Natural killer cell (primary cell): Measurements from ENCODE around the gene BDH1. TPM values are rescaled to one million over a fixed set of nuclear protein-coding genes. Genes with fewer than 3 reads are reported as not detected.
"Not testable (repeated sequence)": the region's sequence is repeated elsewhere in the genome, so short reads cannot be mapped to it uniquely, and the experiment has no call there.

Experiments used
- ATAC-seq, 3 donors: fragments of 150-1000 bp in 2 of 3; fragments of 200-7000 bp in 1 of 3; cut with Tn5 transposase; 1 replicate in 1 of 3; 2 replicates in 2 of 3; pipeline ENCODE4 v1.10.0; 2021; ENCODE audit warnings: mild to moderate bottlenecking in 2 of 3, moderate library complexity in 2 of 3
- DNase-seq, 2 donors: peaks; one replicate each; pipeline versions ENCODE4 v3.0.0 to v3.0.0-alpha.2; 2013 to 2021; ENCODE audit warnings: mixed read lengths in 1 of 2
- H3K27ac ChIP-seq: one replicate; pipeline ENCODE4 v1.5.1; 2013; ENCODE audit warnings: mild to moderate bottlenecking, low read length
- H3K27me3 ChIP-seq: one replicate; pipeline ENCODE4 v1.6.1; 2013; ENCODE audit warnings: low read length; ENCODE audit not compliant: control insufficient read depth, insufficient read depth
- H3K36me3 ChIP-seq: one replicate; pipeline ENCODE4 v1.6.1; 2013; ENCODE audit warnings: low read length; ENCODE audit not compliant: control insufficient read depth, insufficient read depth
- H3K4me1 ChIP-seq: one replicate; pipeline ENCODE4 v1.6.1; 2013; ENCODE audit warnings: low read length; ENCODE audit not compliant: control insufficient read depth, insufficient read depth
- H3K4me3 ChIP-seq: one replicate; pipeline ENCODE4 v1.5.1; 2013; ENCODE audit warnings: low read length
- H3K9me3 ChIP-seq: one replicate; pipeline ENCODE4 v1.6.1; 2013; ENCODE audit warnings: low read length; ENCODE audit not compliant: control insufficient read depth, insufficient read depth
- H3K27ac Mint-ChIP-seq, 2 donors: one replicate each; pipeline ENCODE4 v1.8.0; 2022; ENCODE audit warnings: mild to moderate bottlenecking in 2 of 2, mixed read lengths in 2 of 2, moderate library complexity in 1 of 2
- H3K27me3 Mint-ChIP-seq, 2 donors: one replicate each; pipeline ENCODE4 v1.8.0; 2022; ENCODE audit warnings: low read depth in 2 of 2, mixed read lengths in 2 of 2
- H3K36me3 Mint-ChIP-seq: one replicate; pipeline ENCODE4 v1.8.0; 2022; ENCODE audit warnings: mixed read lengths
- H3K4me1 Mint-ChIP-seq, 2 donors: one replicate each; pipeline ENCODE4 v1.8.0; 2022; ENCODE audit warnings: mixed read lengths in 2 of 2
- H3K4me3 Mint-ChIP-seq: one replicate; pipeline ENCODE4 v1.8.0; 2022; ENCODE audit warnings: mild to moderate bottlenecking, moderate library complexity, mixed read lengths
- H3K9me3 Mint-ChIP-seq, 2 donors: one replicate each; pipeline ENCODE4 v1.8.0; 2022; ENCODE audit warnings: mixed read lengths in 2 of 2
- WGBS: methylation state at CpG from one replicate; pipeline ENCODE4 v1.1.7; 2013; ENCODE audit warnings: missing lambda C conversion rate; ENCODE audit not compliant: insufficient coverage; 5-methylcytosine and 5-hydroxymethylcytosine counted together
- intact Hi-C: fragments of 100-400 bp; cut with micrococcal nuclease; formaldehyde crosslinking; loops from one replicate; pipeline ENCODE4 v1.14.2; 2022
- total RNA-seq, 4 donors: library from RNA; stranded (reverse); fragments of 120-200 nt in 1 of 4; gene quantifications; one replicate each; pipeline versions ENCODE4 v1.2.3 to v1.2.4, GENCODE V29; 2013 to 2022
- TF ChIP-seq, protein P1 (sequence below): fragments of 200-600 bp; IDR thresholded peaks from one replicate; pipeline ENCODE4 v1.8.0; 2022; ENCODE audit warnings: antibody characterized with exemption

BDH1 gene
- total RNA-seq, 3 donors from 2014 or later (not counting 1 experiment from before 2014, with no cell fraction given), result 14.0 to 24.5 (median 17.4) TPM

DNA sequence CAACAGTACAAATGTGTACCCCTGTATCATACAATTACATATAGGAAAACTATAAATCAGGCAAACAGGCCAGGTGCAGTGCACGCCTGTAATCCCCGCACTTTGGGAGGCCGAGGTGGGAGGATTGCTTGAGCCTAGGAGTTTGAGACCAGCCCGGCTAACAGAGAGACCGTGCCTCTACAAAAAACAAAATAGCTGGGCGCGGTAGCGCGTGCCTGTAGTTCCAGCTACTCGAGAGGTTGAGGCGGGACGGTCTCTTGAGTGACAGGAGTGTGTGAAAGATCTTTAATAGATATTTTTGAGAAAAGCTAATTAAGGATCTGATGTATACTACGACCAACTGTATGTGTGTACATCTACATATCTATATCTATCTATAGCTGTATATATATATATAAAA is 33.8 kb upstream of the BDH1 start:
- Histone ChIP-seq H3K36me3 (no peaks in the 10 kb centered on the region), H3K4me3 (no peak overlapping the region), H3K27ac (no peak overlapping the region), H3K27me3 (no peaks in the 10 kb centered on the region), H3K4me1 (no peaks in the 10 kb centered on the region), H3K9me3 (no peaks in the 10 kb centered on the region)
- Mint-ChIP-seq H3K9me3 (no peaks in the 10 kb centered on the region), H3K4me3 (no peak overlapping the region), H3K4me1 (peaks cover 0 to 10% of the 10 kb centered on the region in 2 donors), H3K36me3 (no peaks in the 10 kb centered on the region), H3K27me3 (peaks cover 8 to 10% of the 10 kb centered on the region in 2 donors), H3K27ac (no peak overlapping the region)
- no peak for DNase-seq
- WGBS, result 86% methylated on average over 12 of the region's 13 CpGs
- ATAC-seq, result no peak
- intact Hi-C loops, result no loop called here
- TF ChIP-seq, protein P1, sequence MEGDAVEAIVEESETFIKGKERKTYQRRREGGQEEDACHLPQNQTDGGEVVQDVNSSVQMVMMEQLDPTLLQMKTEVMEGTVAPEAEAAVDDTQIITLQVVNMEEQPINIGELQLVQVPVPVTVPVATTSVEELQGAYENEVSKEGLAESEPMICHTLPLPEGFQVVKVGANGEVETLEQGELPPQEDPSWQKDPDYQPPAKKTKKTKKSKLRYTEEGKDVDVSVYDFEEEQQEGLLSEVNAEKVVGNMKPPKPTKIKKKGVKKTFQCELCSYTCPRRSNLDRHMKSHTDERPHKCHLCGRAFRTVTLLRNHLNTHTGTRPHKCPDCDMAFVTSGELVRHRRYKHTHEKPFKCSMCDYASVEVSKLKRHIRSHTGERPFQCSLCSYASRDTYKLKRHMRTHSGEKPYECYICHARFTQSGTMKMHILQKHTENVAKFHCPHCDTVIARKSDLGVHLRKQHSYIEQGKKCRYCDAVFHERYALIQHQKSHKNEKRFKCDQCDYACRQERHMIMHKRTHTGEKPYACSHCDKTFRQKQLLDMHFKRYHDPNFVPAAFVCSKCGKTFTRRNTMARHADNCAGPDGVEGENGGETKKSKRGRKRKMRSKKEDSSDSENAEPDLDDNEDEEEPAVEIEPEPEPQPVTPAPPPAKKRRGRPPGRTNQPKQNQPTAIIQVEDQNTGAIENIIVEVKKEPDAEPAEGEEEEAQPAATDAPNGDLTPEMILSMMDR, result no peak

DNA sequence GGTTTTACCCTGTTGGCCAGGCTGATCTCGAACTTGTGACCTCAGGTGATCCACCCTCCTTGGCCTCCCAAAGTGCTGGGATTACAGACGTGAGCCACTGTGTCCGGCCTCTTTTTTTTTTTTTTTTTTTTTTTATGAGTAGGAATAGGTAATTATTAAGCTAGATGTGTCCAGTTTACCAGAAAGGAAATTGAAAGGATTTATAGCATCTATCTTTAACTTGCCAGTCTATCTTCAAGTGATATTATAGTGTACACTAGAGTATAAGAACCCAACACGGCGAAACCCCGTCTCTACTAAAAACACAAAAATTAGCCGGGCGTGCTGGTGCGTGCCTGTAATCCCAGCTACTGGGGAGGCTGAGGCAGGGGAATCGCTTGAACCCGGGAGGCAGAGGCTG is 31.0 kb upstream of the BDH1 start:
- H3K9me3 Mint-ChIP-seq, H3K27ac ChIP-seq, intact Hi-C loops, H3K36me3 Mint-ChIP-seq, H3K4me1 ChIP-seq, H3K9me3 ChIP-seq, H3K4me1 Mint-ChIP-seq, ATAC-seq, H3K4me3 ChIP-seq, H3K4me3 Mint-ChIP-seq, H3K27me3 ChIP-seq, H3K27ac Mint-ChIP-seq, DNase-seq, H3K36me3 ChIP-seq: not testable (repeated sequence)
- peaks cover 8 to 10% of the 10 kb centered on the region in 2 donors for H3K27me3 Mint-ChIP-seq
- 94% methylated on average over 9 of the region's 11 CpGs for WGBS

DNA sequence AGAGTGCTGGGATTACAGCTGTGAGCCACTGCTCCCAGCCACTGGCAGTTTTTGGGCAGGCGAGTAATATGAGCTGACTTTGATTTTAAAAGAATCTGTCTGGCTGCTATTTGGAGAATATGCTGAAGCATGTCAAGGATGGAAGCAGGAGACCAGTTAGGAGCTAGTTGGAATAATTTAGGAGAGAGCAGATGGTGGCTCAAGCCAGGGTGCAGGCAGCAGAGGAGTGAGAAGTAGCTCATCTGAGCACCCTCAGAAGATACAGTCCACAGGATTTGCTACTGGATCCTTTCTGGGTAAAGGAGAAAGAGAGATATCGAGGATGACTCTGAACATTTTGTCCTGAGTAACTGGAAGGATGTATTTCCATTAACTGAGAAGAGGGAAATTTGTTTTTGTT is 30.4 kb upstream of the BDH1 start:
- H3K4me3 ChIP-seq, result no peak overlapping the region
- Mint-ChIP-seq H3K36me3 (no peaks in the 10 kb centered on the region), H3K9me3 (no peaks in the 10 kb centered on the region), H3K4me1 (no peaks in the 10 kb centered on the region), H3K27ac (no peak overlapping the region), H3K4me3 (no peak overlapping the region), H3K27me3 (peaks cover 8 to 10% of the 10 kb centered on the region in 2 donors)
- no peaks in the 10 kb centered on the region for H3K27me3 ChIP-seq
- DNase-seq, result no peak
- WGBS, result 94% methylated on average over 2 of the region's 2 CpGs
- no peaks in the 10 kb centered on the region for H3K9me3 ChIP-seq
- no peak overlapping the region for H3K27ac ChIP-seq
- no peaks in the 10 kb centered on the region for H3K36me3 ChIP-seq
- no peak for ATAC-seq
- no peaks in the 10 kb centered on the region for H3K4me1 ChIP-seq
- TF ChIP-seq, protein P1, result no peak
- intact Hi-C loops, result no loop called here

DNA sequence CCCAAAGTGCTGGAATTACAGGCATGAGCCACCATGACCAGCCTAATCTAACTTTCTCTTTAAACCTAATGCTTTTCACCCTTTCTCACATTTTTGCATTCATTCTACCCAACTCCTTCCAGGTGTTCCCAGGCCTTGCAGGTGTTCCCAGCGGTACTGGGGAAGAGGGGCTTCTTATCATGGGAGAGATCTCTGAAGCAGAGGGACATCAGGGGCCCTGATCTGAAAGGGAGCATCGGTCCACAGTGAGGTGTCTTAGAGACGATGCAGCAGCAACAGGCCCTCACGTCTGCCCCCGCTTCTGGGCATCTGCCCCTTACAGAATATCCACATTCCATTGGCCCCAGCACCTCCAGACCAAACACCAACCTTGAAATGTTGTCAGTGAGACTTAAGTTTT is 29.0 kb upstream of the BDH1 start:
- no peaks in the 10 kb centered on the region for H3K9me3 ChIP-seq
- H3K36me3 ChIP-seq, result no peaks in the 10 kb centered on the region
- Mint-ChIP-seq H3K4me3 (no peak overlapping the region), H3K27ac (no peak overlapping the region), H3K36me3 (no peaks in the 10 kb centered on the region), H3K9me3 (no peaks in the 10 kb centered on the region), H3K27me3 (peaks cover 8 to 10% of the 10 kb centered on the region in 2 donors), H3K4me1 (no peaks in the 10 kb centered on the region)
- no peak overlapping the region for H3K27ac ChIP-seq
- intact Hi-C loops, result no loop called here
- H3K27me3 ChIP-seq, result no peaks in the 10 kb centered on the region
- no peak overlapping the region for H3K4me3 ChIP-seq
- WGBS, result 98% methylated on average over 5 of the region's 5 CpGs
- TF ChIP-seq, protein P1, result no peak
- no peaks in the 10 kb centered on the region for H3K4me1 ChIP-seq
- ATAC-seq (no peak), DNase-seq (no peak)
